NK-92 (cell line): Measurements from ENCODE around the gene IFNGR1.

ENCODE experiments used
- DNase-seq: peaks from one replicate; lab custom pipeline; 2025; ENCODE audit not compliant: unreplicated experiment; lab: John Stamatoyannopoulos, UW

The IFNGR1 gene

DNA sequence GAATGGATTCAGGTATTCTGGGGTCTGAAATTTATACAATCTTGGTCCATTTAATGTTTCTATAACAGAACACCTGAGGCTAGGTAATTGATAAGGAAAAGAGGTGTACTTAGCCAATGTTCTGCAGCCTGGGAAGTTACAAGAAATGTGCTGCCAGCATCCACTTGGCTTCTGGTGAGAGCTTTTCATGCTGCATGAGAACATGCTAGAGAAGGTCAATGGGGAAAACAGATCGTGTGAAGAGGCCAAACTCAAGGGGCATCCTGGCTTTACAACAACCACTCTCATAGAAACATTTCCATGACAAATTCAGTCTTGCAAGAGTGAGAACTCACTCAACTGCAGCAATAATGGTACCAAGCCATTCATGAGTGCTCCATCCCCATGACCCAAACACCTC is 62.5 kb downstream of the IFNGR1 start:
- DNase-seq, result no peak

DNA sequence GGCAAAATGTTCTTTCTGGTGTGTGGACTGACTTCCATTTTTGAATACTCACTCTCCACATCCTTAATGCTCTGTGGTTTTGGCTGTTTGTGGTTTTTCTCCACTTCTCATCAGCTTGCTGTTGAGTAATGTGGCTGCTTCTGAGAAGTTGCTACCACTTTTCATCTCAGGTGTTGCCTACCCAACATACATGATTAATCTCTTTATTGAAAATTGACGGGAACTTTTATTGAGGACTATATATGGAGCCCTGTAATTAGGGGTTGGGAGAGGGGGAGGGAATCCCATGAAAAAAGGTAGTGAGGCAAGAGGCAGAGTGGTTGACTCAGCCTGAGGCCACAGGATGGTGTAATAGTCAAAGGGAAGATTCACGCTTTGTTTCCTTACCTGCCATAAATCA is 63.4 kb downstream of the IFNGR1 start:
- no peak for DNase-seq

DNA sequence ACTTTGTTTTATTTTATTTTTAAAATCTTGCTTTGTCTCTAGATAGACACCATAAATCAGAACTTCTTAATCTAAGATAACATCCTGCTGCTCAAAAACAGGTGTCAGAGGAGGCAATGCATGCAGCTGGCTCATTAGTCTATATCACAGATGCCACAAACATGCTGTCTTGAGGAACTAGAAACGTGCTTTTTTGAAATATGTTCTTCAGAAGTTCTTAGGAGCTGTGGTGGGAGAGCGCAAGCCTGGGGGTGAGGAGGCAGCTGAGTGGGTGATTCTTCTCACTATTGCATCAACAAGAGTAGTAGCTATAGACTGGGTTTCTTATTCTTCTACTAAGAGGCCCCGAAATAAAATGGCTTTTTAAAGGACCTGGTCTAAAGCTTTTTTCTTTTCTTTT is 69.1 kb downstream of the IFNGR1 start:
- no peak for DNase-seq

DNA sequence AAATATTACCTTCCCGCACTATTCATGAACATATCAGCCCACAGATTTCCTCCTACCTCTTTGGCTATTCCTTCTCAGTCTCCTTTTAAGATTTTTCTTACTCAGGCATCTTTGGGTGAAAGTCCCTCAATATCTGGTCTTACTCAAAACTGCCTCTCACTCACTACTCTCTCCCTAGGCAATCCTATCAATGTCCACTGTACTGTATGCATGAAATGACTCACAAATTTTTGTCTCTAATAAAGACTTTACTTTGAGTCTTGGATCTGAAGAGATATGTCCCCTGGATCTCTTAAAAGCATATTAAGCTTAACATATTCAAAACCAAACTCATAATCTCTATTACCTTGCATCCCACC is 70.2 kb downstream of the IFNGR1 start:
- DNase-seq, result no peak

DNA sequence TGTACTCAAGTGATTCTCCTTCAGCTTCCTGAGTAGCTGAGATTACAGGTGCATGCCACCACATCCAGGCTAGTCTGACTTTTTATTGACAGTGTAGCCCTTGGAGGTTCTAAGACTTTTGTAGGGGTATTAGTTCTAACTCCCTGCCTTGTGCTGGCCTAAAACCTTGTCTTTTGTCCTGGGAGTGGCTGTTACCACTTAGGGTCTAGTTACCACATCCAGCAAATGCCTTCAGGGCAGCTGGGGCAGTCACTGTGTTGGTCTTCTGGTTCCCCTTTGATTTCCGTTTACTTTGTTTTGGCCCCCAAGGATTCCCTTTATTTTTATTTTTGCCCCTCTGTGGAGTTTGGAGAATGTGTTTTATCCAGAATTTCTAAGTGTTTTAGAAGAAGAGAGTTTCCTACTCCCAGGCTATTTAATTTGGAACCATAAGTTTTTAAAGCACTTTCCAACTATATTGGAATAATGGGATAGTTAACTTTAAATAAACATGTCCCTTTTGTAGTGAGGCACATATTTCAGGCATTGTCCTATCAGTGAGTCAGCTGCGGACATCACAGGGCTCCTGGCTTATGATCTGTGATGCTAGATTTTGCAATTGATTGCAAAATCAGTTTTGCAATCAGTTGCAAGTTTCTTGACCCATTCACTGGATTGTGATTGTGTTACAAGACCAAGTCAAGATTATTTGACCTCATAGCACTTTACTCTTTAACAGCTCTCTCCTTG is 70.7 kb downstream of the IFNGR1 start:
- DNase-seq, result no peak
